Muscle of arm (tissue), 12 donors: Measurements from ENCODE around the gene FGF9. TPM values are rescaled to one million over a fixed set of nuclear protein-coding genes. Genes with fewer than 3 reads are reported as not detected.

Experiments
- DNase-seq: peaks from one replicate; pipeline ENCODE4 v3.0.0-alpha.2; 2013
- polyA plus RNA-seq, 12 donors: library from polyadenylated mRNA; unstranded; fragments of 120-200 nt; gene quantifications; one replicate each; pipeline ENCODE4 v1.2.1, GENCODE V29; 2013; ENCODE audit not compliant: insufficient read length in 12 of 12

The FGF9 gene
- polyA plus RNA-seq, 12 donors = 5.6 to 18.7 (median 10.5) TPM; not detected in 1

GRCh38 chr13:21703846-21704245, 33.0 kb downstream of the FGF9 start:
- DNase-seq = no peak

- no peak for DNase-seq
Measured at GRCh38 chr13:21707586-21707985, 36.7 kb downstream of the FGF9 start.

- no peak for DNase-seq
Measured at GRCh38 chr13:21709697-21710096, 38.8 kb downstream of the FGF9 start.

- DNase-seq = no peak
Measured at GRCh38 chr13:21710163-21710562, 39.3 kb downstream of the FGF9 start.

DNA sequence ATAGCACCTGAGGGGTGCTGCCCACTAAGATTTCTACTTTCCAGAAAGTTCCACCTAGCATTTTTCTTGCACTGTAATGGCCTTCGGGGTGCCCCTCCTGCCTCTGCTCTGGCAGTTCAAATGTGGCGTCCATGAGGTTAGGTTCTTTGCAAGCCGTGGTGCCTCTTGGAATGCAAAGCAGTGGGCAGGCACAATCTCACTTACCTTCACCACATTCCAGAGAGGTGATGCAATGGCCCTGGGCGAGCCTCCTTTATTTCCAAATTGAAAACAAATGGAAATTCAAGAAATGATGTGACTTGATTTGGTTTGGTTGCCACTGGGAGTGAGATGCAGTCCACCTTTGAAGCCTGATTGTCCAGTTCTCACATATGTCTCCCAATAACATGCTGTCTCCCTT, 46.9 kb downstream of the FGF9 start:
- no peak for DNase-seq

DNA sequence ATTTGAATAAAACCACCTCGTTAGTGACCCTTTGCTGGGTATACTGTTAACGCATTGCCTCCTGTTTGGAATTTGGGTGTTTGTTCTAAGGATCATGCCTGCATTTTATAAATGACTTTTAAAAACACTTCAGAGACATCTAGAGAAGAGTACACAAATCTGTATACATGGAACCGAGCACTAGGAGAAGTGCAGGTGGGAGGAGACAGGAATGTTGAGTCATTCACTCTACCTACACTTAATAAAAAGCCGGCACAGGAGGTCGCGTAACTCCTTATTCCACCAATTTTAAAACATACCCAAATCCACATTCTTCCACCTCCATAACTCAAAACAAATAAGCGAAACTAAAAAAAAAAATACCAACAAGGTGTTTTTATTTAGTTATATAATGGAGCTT, 48.6 kb downstream of the FGF9 start:
- no peak for DNase-seq

DNA sequence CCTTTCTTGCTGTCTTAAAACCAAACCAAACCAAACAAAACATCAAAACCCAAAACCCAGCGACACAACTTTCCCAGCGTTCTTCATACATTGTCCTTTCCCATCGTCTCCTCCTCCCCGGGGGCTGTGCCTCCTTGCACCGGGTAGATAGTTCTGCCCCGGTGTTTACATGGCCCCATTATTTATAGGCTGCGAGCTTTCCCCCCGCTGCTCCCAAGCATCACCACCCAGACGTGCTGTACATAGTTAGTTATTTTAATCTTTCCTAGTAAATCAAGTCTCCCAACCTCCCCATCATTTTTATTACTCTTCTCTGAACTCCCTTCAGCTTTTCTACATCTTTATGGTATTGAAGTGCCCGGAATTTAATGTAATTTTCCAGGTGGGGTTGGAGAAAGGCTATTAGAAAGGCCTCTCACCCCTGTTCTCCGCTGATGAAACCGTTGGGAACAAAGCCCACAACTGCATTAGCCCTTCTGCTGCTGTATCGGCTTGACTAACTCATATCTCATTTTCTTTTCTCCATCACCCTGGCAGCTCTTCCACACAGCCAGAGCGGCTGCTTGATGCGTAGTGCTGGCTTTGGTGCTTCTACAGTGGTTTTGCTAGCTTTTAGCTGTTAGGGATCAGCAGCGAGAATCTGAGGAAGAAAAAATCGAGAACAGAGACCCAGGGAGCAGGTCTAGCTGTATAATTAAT, 53.1 kb downstream of the FGF9 start:
- no peak for DNase-seq

DNA sequence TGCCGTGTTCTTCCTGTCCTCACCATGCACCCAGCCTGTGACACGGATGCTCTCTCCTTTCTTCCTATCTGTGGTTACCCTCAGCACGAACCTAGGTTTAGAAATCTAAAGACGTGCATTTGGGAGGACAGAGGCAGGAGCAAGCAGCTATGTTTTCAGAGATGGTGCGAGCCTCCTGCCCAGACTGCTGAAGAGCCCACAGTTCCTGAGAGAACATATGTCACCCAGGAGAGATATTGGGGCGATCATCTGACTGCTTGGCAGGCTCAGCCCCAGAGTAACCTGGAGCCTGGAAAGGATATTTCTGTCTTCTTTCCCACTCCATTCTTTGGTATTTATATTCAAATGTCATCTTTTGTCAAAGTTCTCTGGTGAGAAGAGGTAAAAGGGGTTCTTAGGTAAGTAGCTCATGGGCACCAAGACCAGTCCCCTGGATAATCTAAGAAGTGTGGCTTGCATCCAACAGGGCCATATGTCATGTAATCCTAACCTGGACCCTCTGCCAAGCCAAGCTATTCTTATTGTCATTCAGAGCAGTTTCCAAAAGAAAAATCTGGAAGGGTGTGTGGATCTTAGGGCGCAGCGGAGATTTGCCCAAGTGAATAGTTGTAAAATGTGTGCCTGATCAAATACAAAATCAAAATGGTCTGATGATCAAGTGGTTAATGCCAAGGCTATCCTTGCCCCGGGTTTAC, 59.5 kb downstream of the FGF9 start:
- DNase-seq = no peak

- no peak for DNase-seq
Measured at GRCh38 chr13:21733475-21734263, 62.8 kb downstream of the FGF9 start.

GRCh38 chr13:21734961-21735360, 64.1 kb downstream of the FGF9 start:
- DNase-seq = no peak

DNA sequence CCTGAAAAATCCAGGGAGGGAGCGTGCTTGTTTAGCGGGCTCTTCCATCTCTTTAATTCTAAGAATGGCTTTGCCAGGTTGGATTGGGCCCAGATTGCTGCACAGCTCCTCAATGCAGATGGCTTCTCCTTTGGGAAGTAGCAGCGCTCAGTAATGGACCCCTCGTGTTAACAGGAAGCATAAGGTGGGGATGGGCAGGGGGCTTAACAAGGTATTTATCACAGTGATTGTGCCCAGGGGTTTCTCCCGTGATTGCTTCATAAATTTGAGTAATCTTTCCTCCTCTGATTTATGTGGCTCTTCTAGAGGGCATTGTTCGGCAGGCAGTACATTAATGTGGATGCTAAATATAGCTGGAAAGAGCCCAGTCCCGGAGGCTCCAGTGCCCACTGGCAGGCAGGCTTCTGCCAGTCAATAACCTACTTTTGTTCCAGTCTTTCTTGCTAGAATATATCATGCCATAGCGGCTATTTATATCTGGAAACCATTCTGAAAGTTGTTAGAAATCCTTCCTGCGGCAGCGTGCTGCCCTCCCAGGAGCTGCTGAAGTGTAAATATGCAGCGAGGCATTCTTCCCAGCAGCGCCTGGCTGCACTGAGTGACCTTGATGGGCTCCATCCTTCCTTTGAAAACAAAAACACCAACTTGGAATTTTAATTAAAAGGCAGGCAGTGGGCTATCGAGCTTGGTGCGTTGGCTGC, 65.0 kb downstream of the FGF9 start:
- DNase-seq = peak; percentile 9

DNA sequence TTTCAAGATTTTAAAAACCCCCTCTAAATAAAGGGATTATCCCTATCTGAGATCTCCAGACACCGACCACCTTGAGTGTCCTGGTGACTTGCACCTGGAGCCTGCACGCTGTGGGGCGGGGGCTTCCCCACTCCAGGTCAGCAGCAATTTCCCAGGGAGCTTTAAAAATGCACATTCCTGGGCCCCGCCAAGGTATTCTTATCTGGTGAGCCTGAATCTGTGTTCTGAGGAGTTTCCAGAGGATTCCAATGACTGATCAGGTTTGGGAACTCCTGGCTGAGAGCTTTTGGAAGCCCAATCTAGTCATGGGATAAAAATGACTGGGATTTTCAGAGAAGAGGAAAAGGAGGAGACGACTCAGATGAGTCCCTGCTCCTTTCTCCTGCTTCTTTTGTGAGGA, 66.1 kb downstream of the FGF9 start:
- no peak for DNase-seq

DNA sequence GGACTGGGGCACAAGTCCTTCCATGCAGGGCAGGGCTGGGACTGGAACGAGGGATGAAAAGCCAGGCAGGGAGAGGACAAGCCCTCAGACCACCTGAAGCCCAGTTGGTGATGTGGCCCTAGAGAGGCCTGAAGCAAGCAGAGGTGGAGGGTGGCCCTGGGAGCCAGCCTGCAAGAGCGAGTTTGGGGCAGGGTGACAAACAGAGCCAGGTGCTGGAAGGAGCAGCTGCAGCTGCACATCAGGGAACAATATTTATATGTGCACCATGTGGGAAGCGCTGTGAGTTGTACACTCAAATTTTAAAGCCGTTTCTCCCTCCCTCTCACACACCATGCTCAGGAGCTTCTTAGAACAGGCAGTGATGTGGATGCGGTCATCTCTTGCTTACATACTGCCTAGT, 67.8 kb downstream of the FGF9 start:
- no peak for DNase-seq

DNA sequence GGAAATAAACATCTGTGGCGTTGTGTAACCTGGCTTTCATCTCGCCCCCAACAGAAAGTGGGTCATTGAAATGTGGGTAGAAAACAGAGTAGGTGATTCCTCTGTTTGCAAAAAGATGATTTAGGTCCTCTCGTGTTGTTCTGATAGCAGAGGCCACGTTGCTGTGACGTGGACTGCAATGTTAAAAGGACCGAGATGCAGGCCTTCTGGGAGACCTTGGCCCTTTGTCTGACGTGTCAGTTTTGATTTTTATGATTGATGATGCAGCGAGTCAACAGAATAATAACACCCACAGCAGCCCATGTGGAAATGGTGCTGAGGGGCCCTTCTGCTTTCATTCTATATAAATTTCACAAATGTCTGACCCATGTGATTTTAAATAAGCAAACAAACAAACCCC, 68.9 kb downstream of the FGF9 start:
- DNase-seq = no peak

DNA sequence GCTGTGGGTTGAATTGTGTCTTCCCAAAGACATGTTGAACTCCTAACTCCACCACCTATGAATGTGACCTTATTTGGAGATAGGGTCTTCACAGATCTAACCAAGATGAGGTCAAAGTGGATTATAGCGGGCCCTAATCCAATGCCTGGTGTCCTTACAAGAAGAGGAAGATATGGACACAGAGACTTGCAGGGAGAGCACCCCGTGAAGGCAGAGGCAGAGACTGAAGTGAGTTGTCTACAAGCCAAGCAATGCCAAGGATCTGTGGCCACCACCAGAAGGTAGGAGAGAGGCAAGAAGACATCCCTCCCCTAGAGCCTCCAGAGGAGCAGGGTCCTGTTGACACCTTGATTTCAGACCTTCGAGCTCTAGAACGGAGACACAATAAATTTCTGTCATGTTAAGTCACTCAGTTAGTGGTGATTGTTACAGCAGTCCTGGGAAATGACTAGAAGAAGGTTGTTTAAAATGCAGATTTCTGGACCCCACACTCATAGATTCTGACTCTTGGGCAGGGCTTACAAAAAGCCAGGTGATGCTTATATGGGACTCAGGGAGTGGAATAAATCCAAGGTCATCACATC, 70.6 kb downstream of the FGF9 start:
- no peak for DNase-seq

DNA sequence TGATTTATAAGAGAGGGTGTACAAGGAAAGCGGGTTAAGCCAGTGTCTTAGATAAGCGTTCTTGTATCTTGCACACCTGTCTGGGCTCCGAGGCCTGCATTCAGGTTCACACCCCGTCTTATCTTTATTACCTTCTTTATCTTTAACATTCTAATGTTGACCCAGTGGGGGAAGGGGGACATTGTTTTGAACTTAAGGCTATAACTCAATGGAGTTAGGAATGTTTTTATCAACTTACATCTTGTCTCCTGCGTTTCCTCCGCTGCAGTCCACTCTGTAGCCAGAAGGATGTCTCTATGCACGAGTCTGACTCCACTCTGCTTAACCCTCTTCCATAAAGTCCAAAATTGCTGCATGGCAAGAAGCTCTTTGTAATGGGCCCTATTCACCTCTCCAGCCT, 71.2 kb downstream of the FGF9 start:
- no peak for DNase-seq

GRCh38 chr13:21744149-21744548, 73.3 kb downstream of the FGF9 start:
- no peak for DNase-seq

DNA sequence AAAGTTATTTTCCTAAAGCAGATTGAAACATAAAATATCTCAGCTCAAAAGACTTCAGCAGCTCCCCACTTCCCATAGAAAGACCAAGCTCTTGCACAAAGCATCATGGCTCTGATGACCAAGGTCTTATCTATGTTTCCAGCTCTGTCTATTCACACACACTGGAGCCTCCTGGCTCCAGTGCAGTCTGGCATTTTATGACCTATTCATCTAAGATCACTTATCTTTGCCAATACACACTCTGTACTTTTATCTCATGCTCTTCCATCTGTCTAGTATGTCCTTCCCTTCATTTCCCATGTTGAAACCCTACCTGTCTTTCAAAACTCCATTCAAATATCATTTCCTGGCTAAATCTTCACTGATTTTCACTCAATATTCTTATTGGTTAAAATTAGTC, 74.4 kb downstream of the FGF9 start:
- no peak for DNase-seq

DNA sequence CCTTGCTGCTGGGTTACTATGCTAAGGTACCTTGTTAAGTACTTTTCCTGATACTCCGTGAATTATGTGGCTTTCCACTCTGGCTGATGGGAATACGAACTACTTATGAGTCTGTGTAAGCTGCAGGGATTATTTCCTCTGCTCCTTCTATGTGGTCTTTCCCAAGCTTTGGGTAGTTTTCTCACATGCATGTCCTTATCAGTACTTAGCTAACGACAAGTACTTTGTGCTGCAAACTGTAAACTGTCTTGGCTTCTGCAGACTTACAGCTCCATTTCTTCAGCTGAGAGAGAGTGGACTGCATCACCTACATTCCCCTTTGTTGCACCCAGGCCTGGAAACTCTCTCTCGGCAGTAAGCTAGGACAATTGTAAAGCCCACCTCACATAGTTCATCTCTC, 76.6 kb downstream of the FGF9 start:
- DNase-seq = no peak

DNA sequence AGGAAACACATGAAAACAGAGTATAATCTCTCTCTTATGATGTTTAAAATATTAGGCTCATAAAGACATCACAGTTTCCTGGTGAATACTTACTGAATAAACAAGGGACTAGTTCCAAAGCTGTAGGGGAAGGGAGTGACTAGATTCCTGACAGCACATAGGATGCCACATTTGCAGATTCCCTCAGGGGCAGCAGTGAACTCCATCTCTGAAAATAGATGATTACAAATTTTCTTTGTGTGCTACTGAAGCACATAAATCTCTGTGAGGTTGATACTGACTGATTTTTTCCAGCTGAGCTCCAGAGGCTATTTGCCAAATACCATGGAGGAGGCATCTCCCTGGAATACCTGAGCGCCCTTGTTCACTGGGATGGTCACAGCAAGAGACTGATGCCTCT, 77.3 kb downstream of the FGF9 start:
- DNase-seq = no peak

- DNase-seq = no peak
Measured at GRCh38 chr13:21749410-21749809, 78.5 kb downstream of the FGF9 start.

DNA sequence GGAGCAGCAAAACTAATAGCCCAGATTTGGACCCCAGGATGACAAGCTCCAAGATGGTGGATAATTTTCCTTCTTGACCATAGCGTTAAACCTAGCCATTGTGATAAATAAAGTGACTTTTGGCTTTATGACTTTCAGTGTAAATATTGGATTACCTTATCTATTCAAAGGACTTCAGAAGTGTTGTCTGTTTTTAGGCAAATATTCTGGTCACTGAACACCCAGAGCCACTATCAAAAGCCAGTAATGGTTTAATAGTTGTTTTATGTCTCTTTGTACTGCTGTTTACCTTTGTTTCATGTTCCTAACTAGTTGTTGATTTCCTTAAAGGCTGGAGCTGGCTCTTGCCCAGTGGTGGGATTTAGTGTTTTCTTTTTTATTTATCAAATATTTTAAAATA, 81.6 kb downstream of the FGF9 start:
- no peak for DNase-seq
